HL-60 (cell line): Measurements from ENCODE around the gene TLR10.

Experiments used
- POLR2AphosphoS5 ChIP-seq: IDR thresholded peaks from 2 replicates; pipeline ENCODE4 v1.6.1; 2012; ENCODE audit warnings: low read depth
- SPI1 ChIP-seq: IDR thresholded peaks from 2 replicates; pipeline ENCODE4 v1.6.1; 2012; ENCODE audit warnings: low read depth, mild to moderate bottlenecking, borderline replicate concordance
- TF ChIP-seq, protein P1 (sequence below): IDR thresholded peaks from one replicate; pipeline ENCODE4 v1.5.1; 2011; ENCODE audit warnings: low read length, control low read depth, inconsistent platforms; ENCODE audit not compliant: insufficient read depth

DNA sequence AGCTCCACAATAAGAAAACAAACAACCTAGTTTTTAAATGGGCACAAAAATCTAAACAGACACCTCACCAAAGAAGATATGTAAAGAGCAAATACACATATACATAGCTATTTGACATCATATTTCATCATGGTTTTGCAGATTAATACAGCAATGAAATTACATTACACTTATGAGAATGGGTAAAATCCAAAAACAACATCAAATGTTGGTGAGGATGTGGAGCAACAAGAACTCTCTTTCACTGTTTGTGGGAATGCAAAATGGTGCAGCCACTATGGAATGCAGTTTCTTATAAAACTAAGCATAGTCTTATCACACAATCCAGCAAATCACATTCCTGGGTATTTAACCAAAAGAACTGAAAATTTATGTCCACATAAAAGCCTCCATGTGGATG lies 48.9 kb upstream of the TLR10 start:
- TF ChIP-seq, protein P1, sequence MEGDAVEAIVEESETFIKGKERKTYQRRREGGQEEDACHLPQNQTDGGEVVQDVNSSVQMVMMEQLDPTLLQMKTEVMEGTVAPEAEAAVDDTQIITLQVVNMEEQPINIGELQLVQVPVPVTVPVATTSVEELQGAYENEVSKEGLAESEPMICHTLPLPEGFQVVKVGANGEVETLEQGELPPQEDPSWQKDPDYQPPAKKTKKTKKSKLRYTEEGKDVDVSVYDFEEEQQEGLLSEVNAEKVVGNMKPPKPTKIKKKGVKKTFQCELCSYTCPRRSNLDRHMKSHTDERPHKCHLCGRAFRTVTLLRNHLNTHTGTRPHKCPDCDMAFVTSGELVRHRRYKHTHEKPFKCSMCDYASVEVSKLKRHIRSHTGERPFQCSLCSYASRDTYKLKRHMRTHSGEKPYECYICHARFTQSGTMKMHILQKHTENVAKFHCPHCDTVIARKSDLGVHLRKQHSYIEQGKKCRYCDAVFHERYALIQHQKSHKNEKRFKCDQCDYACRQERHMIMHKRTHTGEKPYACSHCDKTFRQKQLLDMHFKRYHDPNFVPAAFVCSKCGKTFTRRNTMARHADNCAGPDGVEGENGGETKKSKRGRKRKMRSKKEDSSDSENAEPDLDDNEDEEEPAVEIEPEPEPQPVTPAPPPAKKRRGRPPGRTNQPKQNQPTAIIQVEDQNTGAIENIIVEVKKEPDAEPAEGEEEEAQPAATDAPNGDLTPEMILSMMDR = no peak
- TF ChIP-seq SPI1 = no peak
- no peak for TF ChIP-seq POLR2AphosphoS5
